Gastroesophageal sphincter (tissue), 4 donors: ENCODE measurements around the gene MSN. TPM values are rescaled to one million over a fixed set of nuclear protein-coding genes. Genes with fewer than 3 reads are reported as not detected.
A peak's percentile ranks its signal among the peaks of the same experiment; 100 is the strongest.

Experiments used
- ATAC-seq: fragments of 150-250 bp; one replicate; pipeline ENCODE4 v1.9.1; 2016; ENCODE audit warnings: mild to moderate bottlenecking, moderate library complexity
- H3K27ac ChIP-seq, 4 donors: fragments of 200-600 bp; sonication (generic) in 3 of 4; 1 replicate in 3 of 4; 2 replicates in 1 of 4; pipeline ENCODE4 v1.5.1; 2016 to 2019
- H3K27me3 ChIP-seq: fragments of 200-600 bp; sonication (generic); one replicate; pipeline ENCODE4 v1.5.1; 2019
- H3K36me3 ChIP-seq, 2 donors: fragments of 200-600 bp; sonication (generic); one replicate each; pipeline ENCODE4 v1.5.1; 2019; ENCODE audit warnings: control low read depth in 1 of 2
- H3K4me1 ChIP-seq, 3 donors: fragments of 200-600 bp; sonication (generic); 1 replicate in 2 of 3; 2 replicates in 1 of 3; pipeline ENCODE4 v1.5.1; 2016 to 2019; ENCODE audit warnings: control low read depth in 2 of 3
- H3K4me3 ChIP-seq, 2 donors: fragments of 200-600 bp; sonication (generic); one replicate each; pipeline ENCODE4 v1.5.1; 2019; ENCODE audit warnings: mild to moderate bottlenecking in 1 of 2, moderate library complexity in 1 of 2
- H3K9me3 ChIP-seq, 3 donors: fragments of 200-600 bp; sonication (generic); one replicate each; pipeline ENCODE4 v1.5.1; 2017 to 2019; ENCODE audit warnings: control low read depth in 2 of 3
- EP300 ChIP-seq: sonication (generic); formaldehyde crosslinking; IDR thresholded peaks from one replicate; pipeline ENCODE4 v1.6.1; 2017; ENCODE audit warnings: antibody characterized with exemption, mild to moderate bottlenecking
- POLR2A ChIP-seq, 2 donors: fragments of 450-650 bp; IDR thresholded peaks; one replicate each; pipeline ENCODE4 v1.6.1; 2017; ENCODE audit warnings: antibody characterized with exemption in 2 of 2, mild to moderate bottlenecking in 2 of 2, moderate library complexity in 1 of 2
- POLR2AphosphoS5 ChIP-seq: sonication (generic); formaldehyde crosslinking; IDR thresholded peaks from one replicate; pipeline ENCODE4 v1.6.1; 2017; ENCODE audit warnings: antibody characterized with exemption
- WGBS, 2 donors: methylation state at CpG; one replicate each; pipeline ENCODE4 v1.1.5; 2018; ENCODE audit warnings: low coverage in 1 of 2; 5-methylcytosine and 5-hydroxymethylcytosine counted together
- total RNA-seq, 4 donors: library from RNA; depleted of rRNA; stranded (reverse); fragments of >200 nt; gene quantifications; one replicate each; pipeline ENCODE4 v1.1.0, GENCODE V29; 2016
- TF ChIP-seq, protein P1 (sequence below), 4 experiments: fragments of 200-600 bp in 2 of 4; fragments of 450-650 bp in 2 of 4; sonication (generic) in 1 of 4; IDR thresholded peaks; one replicate each; pipeline ENCODE4 v1.5.1; 2017 to 2019; ENCODE audit warnings: antibody characterized with exemption in 4 of 4, mild to moderate bottlenecking in 2 of 4, moderate library complexity in 2 of 4

MSN gene
- total RNA-seq, 4 donors from 2014 or later = 191 to 355 (median 269) TPM

DNA sequence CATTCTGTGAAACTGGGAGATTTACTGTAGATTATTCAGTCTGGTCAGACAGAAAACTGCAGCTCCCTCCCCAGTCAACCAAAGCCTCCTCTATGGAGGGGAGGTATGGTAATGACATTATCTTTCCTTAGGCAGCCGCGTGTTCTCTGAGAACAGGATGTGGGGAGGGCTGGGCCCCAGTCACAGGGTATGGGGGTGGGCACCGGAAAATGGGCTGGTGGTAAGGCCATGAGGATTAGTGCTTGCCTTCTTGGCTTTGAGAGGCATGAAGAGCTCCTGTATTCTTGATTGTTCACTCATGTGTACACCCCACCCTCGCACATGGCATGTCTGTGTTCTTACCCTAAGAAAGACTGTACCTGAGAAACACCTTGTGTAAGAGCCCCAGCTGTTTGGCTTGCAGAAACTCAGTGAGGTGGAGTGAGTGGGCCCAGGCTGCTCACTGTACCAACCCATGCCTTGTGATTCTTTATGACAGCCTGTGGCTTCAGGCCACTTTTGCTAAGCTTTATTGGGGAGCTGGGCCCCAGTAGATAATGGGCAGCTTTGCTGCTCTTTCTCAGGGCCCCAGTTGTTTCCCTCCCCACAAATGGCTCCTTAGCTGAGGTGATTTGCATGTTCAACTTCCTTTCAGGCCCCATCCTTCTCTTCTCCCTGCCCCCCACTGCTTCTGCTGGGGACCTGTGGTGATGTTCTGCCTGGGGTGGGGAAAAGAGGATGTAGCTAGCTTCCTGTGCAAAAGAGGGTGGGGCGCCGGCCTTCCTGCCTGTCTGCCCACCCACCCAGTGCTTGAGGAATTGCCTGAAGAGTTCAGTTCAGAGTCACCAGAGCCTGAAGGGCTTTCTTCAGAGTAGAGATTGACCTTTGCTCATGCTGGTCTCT lies 30.7 kb downstream of the MSN start:
- Histone ChIP-seq H3K27ac (peak overlapping the region in 3 of 4 donors; percentile 55 to 71 (median 63)), H3K27me3 (no peaks in the 10 kb centered on the region), H3K36me3 (no peaks in the 10 kb centered on the region), H3K4me3 (no peak overlapping the region), H3K4me1 (peaks cover 0 to 93% (median 13%) of the 10 kb centered on the region in 3 donors), H3K9me3 (no peaks in the 10 kb centered on the region)
- peak; percentile 47 for ATAC-seq
- 25% methylated on average over 3 of the region's 6 CpGs; no CpG with 5 or more reads in 1 of the 2 donors for WGBS, 2 donors
- TF ChIP-seq, protein P1, sequence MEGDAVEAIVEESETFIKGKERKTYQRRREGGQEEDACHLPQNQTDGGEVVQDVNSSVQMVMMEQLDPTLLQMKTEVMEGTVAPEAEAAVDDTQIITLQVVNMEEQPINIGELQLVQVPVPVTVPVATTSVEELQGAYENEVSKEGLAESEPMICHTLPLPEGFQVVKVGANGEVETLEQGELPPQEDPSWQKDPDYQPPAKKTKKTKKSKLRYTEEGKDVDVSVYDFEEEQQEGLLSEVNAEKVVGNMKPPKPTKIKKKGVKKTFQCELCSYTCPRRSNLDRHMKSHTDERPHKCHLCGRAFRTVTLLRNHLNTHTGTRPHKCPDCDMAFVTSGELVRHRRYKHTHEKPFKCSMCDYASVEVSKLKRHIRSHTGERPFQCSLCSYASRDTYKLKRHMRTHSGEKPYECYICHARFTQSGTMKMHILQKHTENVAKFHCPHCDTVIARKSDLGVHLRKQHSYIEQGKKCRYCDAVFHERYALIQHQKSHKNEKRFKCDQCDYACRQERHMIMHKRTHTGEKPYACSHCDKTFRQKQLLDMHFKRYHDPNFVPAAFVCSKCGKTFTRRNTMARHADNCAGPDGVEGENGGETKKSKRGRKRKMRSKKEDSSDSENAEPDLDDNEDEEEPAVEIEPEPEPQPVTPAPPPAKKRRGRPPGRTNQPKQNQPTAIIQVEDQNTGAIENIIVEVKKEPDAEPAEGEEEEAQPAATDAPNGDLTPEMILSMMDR (IDR thresholded peaks at IDR 0.05) = no peak
- TF ChIP-seq EP300 (no peak), POLR2A (IDR thresholded peaks at IDR 0.05) (no peak), POLR2AphosphoS5 (no peak)

DNA sequence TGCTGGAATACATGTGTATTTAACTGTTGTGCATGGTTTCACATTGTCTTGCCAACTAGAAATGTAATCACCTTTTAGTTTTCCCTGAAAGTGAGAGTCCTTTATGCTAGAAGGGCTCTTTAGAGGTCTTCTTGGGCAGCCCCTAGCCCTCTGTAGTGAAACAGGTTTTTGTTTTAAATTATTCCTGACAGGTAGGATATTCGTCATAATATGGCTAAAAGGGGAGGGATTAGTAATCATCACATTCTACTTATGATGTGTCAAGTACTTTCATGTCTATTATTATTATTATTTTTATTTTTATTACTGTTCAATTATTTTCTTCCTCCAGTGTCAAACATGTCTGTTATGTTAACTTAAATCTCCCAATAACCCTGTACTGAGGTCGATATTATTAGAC lies 35.5 kb downstream of the MSN start:
- H3K4me3 ChIP-seq = no peak overlapping the region
- H3K9me3 ChIP-seq = no peaks in the 10 kb centered on the region
- peak overlapping the region in 3 of 4 donors; percentile 29 to 81 (median 80) for H3K27ac ChIP-seq
- H3K4me1 ChIP-seq = peaks cover 5 to 94% (median 27%) of the 10 kb centered on the region in 3 donors
- no peaks in the 10 kb centered on the region for H3K36me3 ChIP-seq
- no peaks in the 10 kb centered on the region for H3K27me3 ChIP-seq
- no peak for TF ChIP-seq POLR2A (IDR thresholded peaks at IDR 0.05)
- TF ChIP-seq, protein P1 (IDR thresholded peaks at IDR 0.05) = no peak
- TF ChIP-seq POLR2AphosphoS5 = no peak
- no peak for TF ChIP-seq EP300
- ATAC-seq = no peak
- WGBS, 2 donors = 50 to 75% methylated on average over 1 of the region's 2 CpGs

DNA sequence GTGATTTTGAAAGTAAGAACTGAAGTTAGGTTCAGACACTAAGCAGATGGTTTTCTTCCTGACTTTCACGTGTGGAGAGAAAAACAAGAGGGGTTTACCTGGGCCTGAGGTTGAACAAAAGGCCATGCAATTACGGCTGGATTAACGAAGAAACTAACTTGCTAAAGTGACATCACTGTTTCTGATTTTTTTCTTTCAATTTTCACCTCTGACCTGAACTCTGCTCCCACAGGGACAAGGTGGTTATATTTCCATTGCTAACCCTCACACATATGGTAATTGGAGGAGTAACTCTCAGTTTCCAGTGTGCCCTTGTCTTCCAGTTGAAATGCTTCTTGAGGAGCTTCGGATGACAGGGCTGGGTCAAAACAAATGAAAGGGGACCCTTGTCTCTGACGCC lies 38.0 kb downstream of the MSN start:
- Histone ChIP-seq H3K4me1 (peaks cover 5 to 73% (median 20%) of the 10 kb centered on the region in 3 donors), H3K36me3 (no peaks in the 10 kb centered on the region), H3K9me3 (no peaks in the 10 kb centered on the region), H3K27ac (peak overlapping the region; percentile 60 to 81 (median 78)), H3K4me3 (no peak overlapping the region), H3K27me3 (no peaks in the 10 kb centered on the region)
- no peak for ATAC-seq
- TF ChIP-seq POLR2A (IDR thresholded peaks at IDR 0.05) (no peak), POLR2AphosphoS5 (no peak), EP300 (no peak)
- TF ChIP-seq, protein P1 (IDR thresholded peaks at IDR 0.05) = no peak
- 42 to 61% methylated on average over 3 of the region's 5 CpGs for WGBS, 2 donors

DNA sequence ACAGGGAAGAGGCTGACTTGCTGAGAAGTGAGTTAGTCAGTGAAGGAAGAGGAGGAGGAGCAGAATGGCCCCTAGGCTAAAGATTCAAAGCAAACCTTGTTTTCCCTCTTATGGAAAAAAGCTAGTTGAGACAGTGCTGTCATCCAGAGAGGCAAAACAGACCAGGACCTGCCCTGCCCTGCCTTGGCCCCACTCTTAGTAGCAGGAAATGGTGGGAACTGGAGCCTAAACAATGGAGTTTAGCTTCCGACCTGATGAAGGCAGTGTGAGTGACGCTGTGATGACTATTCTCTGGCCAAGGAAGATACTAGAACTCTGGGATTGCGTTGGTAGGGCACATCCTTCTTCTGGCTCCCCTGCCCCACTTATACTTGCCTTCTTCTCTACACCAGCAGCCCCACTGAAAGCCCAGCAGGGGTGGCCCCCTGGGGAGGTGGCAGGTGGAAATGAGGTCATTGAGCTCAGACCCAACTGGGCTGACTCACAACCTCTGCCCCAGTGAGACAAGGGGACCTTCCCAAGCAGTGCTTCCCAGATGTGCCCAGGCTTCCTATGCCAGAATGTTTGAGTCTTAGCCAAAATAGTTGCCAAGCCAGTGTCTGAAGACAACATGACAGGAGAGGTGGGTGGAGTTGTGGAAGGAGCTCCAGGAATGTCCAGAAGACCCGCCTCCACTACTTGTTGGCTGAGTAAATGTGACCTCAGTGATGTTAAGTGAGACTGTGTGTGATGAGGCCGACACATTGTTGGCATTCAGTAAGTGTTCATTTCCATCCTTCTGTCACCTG lies 38.8 kb downstream of the MSN start:
- ATAC-seq = peak; percentile 77
- H3K27me3 ChIP-seq = no peaks in the 10 kb centered on the region
- no peaks in the 10 kb centered on the region for H3K9me3 ChIP-seq
- H3K36me3 ChIP-seq = no peaks in the 10 kb centered on the region
- H3K4me1 ChIP-seq = peaks cover 5 to 66% (median 20%) of the 10 kb centered on the region in 3 donors
- 39% methylated on average over 2 of the region's 5 CpGs; no CpG with 5 or more reads in 1 of the 2 donors for WGBS, 2 donors
- peak overlapping the region; percentile 60 to 81 (median 78) for H3K27ac ChIP-seq
- no peak overlapping the region for H3K4me3 ChIP-seq
- TF ChIP-seq, protein P1 (IDR thresholded peaks at IDR 0.05) = no peak
- TF ChIP-seq POLR2AphosphoS5 = peak; percentile 88
